PFSK-1 (cell line): Measurements from ENCODE around the gene MAGI1.

Experiments
- FOXP2 ChIP-seq: optimal IDR thresholded peaks from 2 replicates; pipeline ENCODE3; 2011; ENCODE audit warnings: borderline replicate concordance, control low read depth, inconsistent platforms; ENCODE audit not compliant: insufficient read depth; ENCODE audit errors: extremely low read length, extremely low read depth
- POLR2AphosphoS5 ChIP-seq: IDR thresholded peaks from 2 replicates; pipeline ENCODE4 v1.6.1; 2012; ENCODE audit warnings: low read depth, mild to moderate bottlenecking, control low read depth, low read length, moderate library complexity
- REST ChIP-seq, 2 experiments: IDR thresholded peaks; 2 replicates each; pipeline versions ENCODE4 v1.6.1 to v1.8.0; 2011 to 2012; ENCODE audit warnings: low read depth in 2 of 2, low read length in 2 of 2, control low read depth in 1 of 2, inconsistent platforms in 1 of 2, mild to moderate bottlenecking in 1 of 2, moderate library complexity in 1 of 2; ENCODE audit not compliant: insufficient read depth in 1 of 2
- SIN3A ChIP-seq: IDR thresholded peaks from 2 replicates; pipeline ENCODE4 v1.6.1; 2012; ENCODE audit warnings: mild to moderate bottlenecking, low read length, moderate library complexity, borderline replicate concordance; ENCODE audit not compliant: insufficient read depth
- TAF1 ChIP-seq: IDR thresholded peaks from 2 replicates; pipeline ENCODE4 v1.6.1; 2012; ENCODE audit warnings: low read length, control low read depth, borderline replicate concordance; ENCODE audit not compliant: insufficient read depth

The MAGI1 gene

GRCh38 chr3:66048051-66048395, 9.3 kb upstream of the MAGI1 start:
- TF ChIP-seq SIN3A (no peak), TAF1 (no peak), FOXP2 (no peak), POLR2AphosphoS5 (no peak), REST (IDR thresholded peaks at IDR 0.05; ENCODE audit: insufficient read depth in 1 of 2, low read depth in 2 of 2, low read length in 2 of 2) (no peak)

- no peak for TF ChIP-seq FOXP2
- no peak for TF ChIP-seq POLR2AphosphoS5
- TF ChIP-seq TAF1 = no peak
- no peak for TF ChIP-seq REST (IDR thresholded peaks at IDR 0.05; ENCODE audit: insufficient read depth in 1 of 2, low read depth in 2 of 2, low read length in 2 of 2)
- TF ChIP-seq SIN3A = no peak
Observed at GRCh38 chr3:66047311-66048050, 8.8 kb upstream of the MAGI1 start.

- TF ChIP-seq SIN3A = no peak
- TF ChIP-seq TAF1 = no peak
- no peak for TF ChIP-seq POLR2AphosphoS5
- no peak for TF ChIP-seq FOXP2
- no peak for TF ChIP-seq REST (IDR thresholded peaks at IDR 0.05; ENCODE audit: insufficient read depth in 1 of 2, low read depth in 2 of 2, low read length in 2 of 2)
Observed at GRCh38 chr3:66041828-66042227, 3.1 kb upstream of the MAGI1 start.

- no peak for TF ChIP-seq FOXP2
- TF ChIP-seq REST (IDR thresholded peaks at IDR 0.05; ENCODE audit: insufficient read depth in 1 of 2, low read depth in 2 of 2, low read length in 2 of 2) = no peak
- TF ChIP-seq POLR2AphosphoS5 = no peak
- no peak for TF ChIP-seq TAF1
- TF ChIP-seq SIN3A = no peak
Observed at GRCh38 chr3:66041116-66041515, 2.4 kb upstream of the MAGI1 start.
